Measurements from ENCODE around the gene GPR158.

The GPR158 gene

DNA sequence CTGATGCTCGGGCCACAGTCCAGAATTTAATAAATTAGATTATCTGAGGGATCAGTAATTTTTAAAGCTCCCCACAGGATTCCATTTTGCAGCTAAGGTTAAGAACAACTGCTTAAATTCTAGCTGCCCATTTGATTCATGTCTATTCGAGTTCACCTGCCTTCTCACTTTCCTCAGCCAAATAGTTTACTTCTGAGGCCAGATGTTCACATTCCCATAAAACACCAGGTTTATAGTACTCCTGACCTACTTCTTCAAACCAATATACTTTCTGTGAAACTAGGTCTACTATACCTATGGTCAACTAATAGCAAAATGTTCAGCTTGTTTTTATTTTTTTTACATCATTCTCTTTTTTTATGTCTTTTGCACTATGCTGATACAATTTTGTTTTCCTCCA lies 86.3 kb downstream of the GPR158 start:
- TF ChIP-seq, protein P1, sequence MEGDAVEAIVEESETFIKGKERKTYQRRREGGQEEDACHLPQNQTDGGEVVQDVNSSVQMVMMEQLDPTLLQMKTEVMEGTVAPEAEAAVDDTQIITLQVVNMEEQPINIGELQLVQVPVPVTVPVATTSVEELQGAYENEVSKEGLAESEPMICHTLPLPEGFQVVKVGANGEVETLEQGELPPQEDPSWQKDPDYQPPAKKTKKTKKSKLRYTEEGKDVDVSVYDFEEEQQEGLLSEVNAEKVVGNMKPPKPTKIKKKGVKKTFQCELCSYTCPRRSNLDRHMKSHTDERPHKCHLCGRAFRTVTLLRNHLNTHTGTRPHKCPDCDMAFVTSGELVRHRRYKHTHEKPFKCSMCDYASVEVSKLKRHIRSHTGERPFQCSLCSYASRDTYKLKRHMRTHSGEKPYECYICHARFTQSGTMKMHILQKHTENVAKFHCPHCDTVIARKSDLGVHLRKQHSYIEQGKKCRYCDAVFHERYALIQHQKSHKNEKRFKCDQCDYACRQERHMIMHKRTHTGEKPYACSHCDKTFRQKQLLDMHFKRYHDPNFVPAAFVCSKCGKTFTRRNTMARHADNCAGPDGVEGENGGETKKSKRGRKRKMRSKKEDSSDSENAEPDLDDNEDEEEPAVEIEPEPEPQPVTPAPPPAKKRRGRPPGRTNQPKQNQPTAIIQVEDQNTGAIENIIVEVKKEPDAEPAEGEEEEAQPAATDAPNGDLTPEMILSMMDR (IDR thresholded peaks at IDR 0.05; ENCODE audit: insufficient read depth, low read depth, low read length, missing control alignments), result no peak
- no peak for DNase-seq (ENCODE audit: low read depth)
- H3K4me3 ChIP-seq (ENCODE audit: low read length), result no peak overlapping the region

DNA sequence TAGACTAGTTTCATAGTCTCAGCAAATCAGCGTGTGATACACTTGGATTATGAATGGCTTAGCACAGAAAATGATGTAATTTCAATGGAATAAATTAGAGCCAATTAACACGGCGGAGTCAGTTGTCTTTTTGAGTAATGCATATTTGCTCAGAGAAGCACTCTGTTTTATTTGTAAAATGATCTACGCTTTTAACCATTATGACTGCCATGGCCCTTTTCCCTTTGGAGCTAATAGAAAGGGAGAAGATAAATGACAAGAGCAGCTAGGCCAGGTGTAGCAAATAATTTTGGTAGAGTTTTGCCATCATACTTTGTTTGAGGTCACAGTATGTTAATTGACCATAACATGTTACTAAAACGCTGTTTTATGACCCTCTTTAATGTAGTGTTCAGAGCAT lies 86.8 kb downstream of the GPR158 start:
- no peak for DNase-seq (ENCODE audit: low read depth)
- no peak overlapping the region for H3K4me3 ChIP-seq (ENCODE audit: low read length)
- TF ChIP-seq, protein P1 (IDR thresholded peaks at IDR 0.05; ENCODE audit: insufficient read depth, low read depth, low read length, missing control alignments), result no peak

DNA sequence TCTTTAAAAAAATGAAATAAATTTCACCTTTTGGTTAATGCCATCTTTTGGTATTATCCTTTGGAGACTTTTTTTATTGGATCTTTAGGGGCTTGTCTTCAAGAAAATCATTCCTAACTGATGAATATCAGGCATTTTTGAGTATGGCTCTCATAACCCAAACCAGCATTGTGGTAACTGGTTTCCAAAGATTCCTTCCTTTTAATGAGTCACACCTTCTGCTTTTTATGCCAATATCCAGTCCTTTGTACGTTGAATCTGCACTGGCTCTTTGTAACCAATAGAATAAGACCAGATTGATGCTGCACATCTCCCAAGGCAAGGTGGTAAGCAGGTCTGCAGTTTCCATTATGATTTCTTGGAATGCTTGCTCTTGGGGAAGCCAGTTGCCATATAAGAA lies 89.1 kb downstream of the GPR158 start:
- DNase-seq (ENCODE audit: low read depth), result no peak
- TF ChIP-seq, protein P1 (IDR thresholded peaks at IDR 0.05; ENCODE audit: insufficient read depth, low read depth, low read length, missing control alignments), result no peak
- no peak overlapping the region for H3K4me3 ChIP-seq (ENCODE audit: low read length)

DNA sequence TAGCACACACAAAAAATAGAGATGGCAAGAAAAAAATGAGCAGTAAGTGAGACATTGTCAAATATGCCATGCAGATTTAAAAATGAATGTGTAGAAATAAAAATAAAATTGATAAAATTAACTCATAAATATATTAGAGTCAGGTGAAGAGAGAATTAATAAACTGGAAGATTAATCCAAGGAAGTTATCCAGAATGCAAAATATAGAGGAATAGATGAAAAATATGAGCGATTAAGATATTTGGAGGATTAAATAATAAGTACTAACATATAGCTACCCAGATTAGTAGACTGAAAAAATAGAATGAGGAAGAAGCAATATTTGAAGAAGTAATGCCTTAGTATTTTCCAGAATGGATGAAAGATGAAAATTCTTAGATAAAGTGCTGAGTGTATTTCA lies 103.4 kb downstream of the GPR158 start:
- TF ChIP-seq, protein P1 (IDR thresholded peaks at IDR 0.05; ENCODE audit: insufficient read depth, low read depth, low read length, missing control alignments), result no peak
- no peak for DNase-seq (ENCODE audit: low read depth)
- no peak overlapping the region for H3K4me3 ChIP-seq (ENCODE audit: low read length)

DNA sequence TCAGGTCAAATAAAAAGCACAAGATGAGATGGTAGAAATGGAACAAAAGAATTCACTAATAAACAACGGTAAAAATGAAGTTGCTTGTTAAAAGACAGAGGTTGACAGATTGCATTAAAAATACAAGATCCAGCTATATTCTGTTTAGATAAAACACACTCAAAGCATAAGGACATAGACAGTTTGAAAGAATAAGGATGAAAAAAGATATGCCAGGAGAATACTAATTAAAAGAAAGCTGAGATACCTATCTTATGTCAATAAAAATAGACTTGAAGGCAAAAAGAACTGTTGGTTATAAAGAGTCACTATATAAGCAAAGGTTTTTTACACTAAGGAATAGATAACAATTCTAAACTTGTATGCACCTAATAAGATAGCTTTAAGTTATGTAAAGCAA lies 105.3 kb downstream of the GPR158 start:
- no peak for DNase-seq (ENCODE audit: low read depth)
- TF ChIP-seq, protein P1 (IDR thresholded peaks at IDR 0.05; ENCODE audit: insufficient read depth, low read depth, low read length, missing control alignments), result no peak
- H3K4me3 ChIP-seq (ENCODE audit: low read length), result no peak overlapping the region

DNA sequence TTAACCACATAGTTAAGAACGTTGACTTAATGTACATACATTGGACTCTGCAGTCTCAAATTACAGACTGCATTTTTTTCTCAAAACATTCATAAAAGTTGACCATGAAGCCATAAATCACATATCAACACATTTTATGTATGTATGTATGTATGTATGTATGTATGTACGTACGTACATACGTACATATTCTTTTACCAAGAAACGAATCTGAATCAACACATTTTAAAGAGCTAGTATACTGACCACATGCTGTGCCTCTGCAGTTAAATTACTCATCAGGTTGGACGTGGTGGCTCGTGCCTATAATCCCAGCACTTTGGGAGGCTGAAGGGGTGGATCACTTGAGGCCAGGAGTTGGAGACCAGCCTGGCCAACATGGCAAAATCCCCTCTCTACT lies 105.8 kb downstream of the GPR158 start:
- no peak overlapping the region for H3K4me3 ChIP-seq (ENCODE audit: low read length)
- DNase-seq (ENCODE audit: low read depth), result no peak
- TF ChIP-seq, protein P1 (IDR thresholded peaks at IDR 0.05; ENCODE audit: insufficient read depth, low read depth, low read length, missing control alignments), result no peak

DNA sequence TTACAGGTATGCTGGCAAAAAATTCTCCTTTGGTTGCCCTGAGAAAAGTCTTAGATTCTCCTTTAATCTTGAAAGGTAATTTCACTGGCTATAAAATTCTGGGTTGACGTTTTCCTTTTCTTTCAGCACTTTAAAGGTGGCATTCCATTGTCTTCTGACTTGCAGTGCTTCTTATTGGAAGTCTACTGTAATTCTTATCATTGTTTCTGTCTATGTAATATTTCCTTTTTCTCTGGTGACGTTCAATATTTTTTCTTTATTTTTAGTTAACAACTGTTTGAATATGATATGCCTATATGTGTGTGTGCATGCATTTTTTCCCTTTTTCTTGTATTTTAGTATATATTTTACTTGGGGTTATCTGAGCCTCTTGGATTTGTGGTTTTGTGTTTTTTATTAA lies 111.0 kb downstream of the GPR158 start:
- DNase-seq (ENCODE audit: low read depth), result no peak
- TF ChIP-seq, protein P1 (IDR thresholded peaks at IDR 0.05; ENCODE audit: insufficient read depth, low read depth, low read length, missing control alignments), result no peak
- no peak overlapping the region for H3K4me3 ChIP-seq (ENCODE audit: low read length)

All from epithelial cell of esophagus (primary cell).